HG03135 (cell line): Measurements from ENCODE around the gene DTX2.
"Not testable (repeated sequence)": the region's sequence is repeated elsewhere in the genome, so short reads cannot be mapped to it uniquely, and the experiment has no call there.

Source experiments
- ATAC-seq: cut with Tn5 transposase; IDR thresholded peaks from one replicate; pipeline ENCODE4 v1.9.1; 2021; ENCODE audit warnings: mild to moderate bottlenecking, moderate library complexity; ENCODE audit not compliant: unreplicated experiment

The DTX2 gene

GRCh38 chr7:76442664-76443446 is 18.7 kb upstream of the DTX2 start:
- not testable (repeated sequence) for ATAC-seq

- not testable (repeated sequence) for ATAC-seq
Measured at GRCh38 chr7:76443846-76444245, 17.7 kb upstream of the DTX2 start.

- peak; percentile 85 for ATAC-seq
Measured at GRCh38 chr7:76445577-76446008, 15.9 kb upstream of the DTX2 start.

- not testable (repeated sequence) for ATAC-seq
Measured at GRCh38 chr7:76457017-76457416, 4.5 kb upstream of the DTX2 start.

GRCh38 chr7:76458504-76458903 is 3.0 kb upstream of the DTX2 start:
- ATAC-seq: not testable (repeated sequence)

- ATAC-seq: not testable (repeated sequence)
Measured at GRCh38 chr7:76460767-76461166, 742 bp upstream of the DTX2 start.

GRCh38 chr7:76462271-76462882 is 868 bp downstream of the DTX2 start:
- peak; percentile 16 for ATAC-seq

- not testable (repeated sequence) for ATAC-seq
Measured at GRCh38 chr7:76464959-76465358, 3.5 kb downstream of the DTX2 start.

- not testable (repeated sequence) for ATAC-seq
Measured at GRCh38 chr7:76465950-76466349, 4.4 kb downstream of the DTX2 start.

GRCh38 chr7:76467743-76468404 is 6.4 kb downstream of the DTX2 start:
- not testable (repeated sequence) for ATAC-seq

- ATAC-seq: not testable (repeated sequence)
Measured at GRCh38 chr7:76471556-76472221, 10.2 kb downstream of the DTX2 start.

- ATAC-seq: not testable (repeated sequence)
Measured at GRCh38 chr7:76473097-76473496, 11.6 kb downstream of the DTX2 start.

GRCh38 chr7:76476280-76476679 is 14.8 kb downstream of the DTX2 start:
- ATAC-seq: not testable (repeated sequence)

- not testable (repeated sequence) for ATAC-seq
Measured at GRCh38 chr7:76476742-76477474, 15.4 kb downstream of the DTX2 start.

GRCh38 chr7:76479628-76480027 is 18.1 kb downstream of the DTX2 start:
- not testable (repeated sequence) for ATAC-seq

- ATAC-seq: not testable (repeated sequence)
Measured at GRCh38 chr7:76480403-76481253, 19.1 kb downstream of the DTX2 start.

- ATAC-seq: not testable (repeated sequence)
Measured at GRCh38 chr7:76482660-76483059, 21.2 kb downstream of the DTX2 start.

- not testable (repeated sequence) for ATAC-seq
Measured at GRCh38 chr7:76483081-76483480, 21.6 kb downstream of the DTX2 start.

- ATAC-seq: not testable (repeated sequence)
Measured at GRCh38 chr7:76484456-76484855, 22.9 kb downstream of the DTX2 start.
